ENCODE data around the gene IREB2. TPM values are rescaled to one million over a fixed set of nuclear protein-coding genes. Genes with fewer than 3 reads are reported as not detected.

IREB2 gene
- total and polyA plus RNA-seq, 2 of the 13 experiments (the other 11 are each of a cell fraction or from before 2014, with no cell fraction given) = 24.2 to 30.4 TPM

GRCh38 chr15:78540141-78540870 lies 102.3 kb downstream of the IREB2 start, which contains the start of gene PSMA4 (continued):
- TF ChIP-seq HMGXB4 (CRISPR knock-in tag; IDR thresholded peaks at IDR 0.05; ENCODE audit: borderline replicate concordance in 1 of 2, low read depth in 1 of 2) (peak; percentile 11 to 69; a peak in 2 of 4 replicates), AKNA (CRISPR knock-in tag; IDR thresholded peaks at IDR 0.05; ENCODE audit: borderline replicate concordance) (no peak), CREB3 (CRISPR knock-in tag; IDR thresholded peaks at IDR 0.05) (no peak), FUBP1 (CRISPR knock-in tag; IDR thresholded peaks at IDR 0.05; ENCODE audit: borderline replicate concordance) (no peak), ARNT2 (CRISPR knock-in tag; IDR thresholded peaks at IDR 0.05; ENCODE audit: low read depth) (peak; percentile 57; the same call in 1 of the 2 replicates), PRMT3 (CRISPR knock-in tag; IDR thresholded peaks at IDR 0.05; ENCODE audit: borderline replicate concordance, low read depth) (no peak), ZNF260 (CRISPR knock-in tag; IDR thresholded peaks at IDR 0.05; ENCODE audit: borderline replicate concordance, low read depth) (no peak), RAD21 (CRISPR knock-in tag; IDR thresholded peaks at IDR 0.05) (0 out of 2 replicates have a peak, but pooled peaks have one; percentile 23), HNF1B (CRISPR knock-in tag; IDR thresholded peaks at IDR 0.05) (peak; percentile 70), ARID2 (CRISPR knock-in tag; IDR thresholded peaks at IDR 0.05; ENCODE audit: borderline replicate concordance) (0 out of 2 replicates have a peak, but pooled peaks have one; percentile 39), GABPA (IDR thresholded peaks at IDR 0.05; ENCODE audit: low read depth, low read length) (no peak), GABPA (CRISPR knock-in tag; IDR thresholded peaks at IDR 0.05; ENCODE audit: low read depth) (peak; percentile 61), PHB2 (IDR thresholded peaks at IDR 0.05; ENCODE audit: partially characterized antibody) (no peak), ELK4 (CRISPR knock-in tag; IDR thresholded peaks at IDR 0.05; ENCODE audit: borderline replicate concordance) (no peak)

All from HepG2 (cell line).